ENCODE results near the gene CTAG1A. TPM values are rescaled to one million over a fixed set of nuclear protein-coding genes. Genes with fewer than 3 reads are reported as not detected.
A peak's percentile ranks its signal among the peaks of the same experiment; 100 is the strongest.
"Not testable (repeated sequence)": the region's sequence is repeated elsewhere in the genome, so short reads cannot be mapped to it uniquely, and the experiment has no call there.

The CTAG1A gene
- not detected for total RNA-seq

DNA sequence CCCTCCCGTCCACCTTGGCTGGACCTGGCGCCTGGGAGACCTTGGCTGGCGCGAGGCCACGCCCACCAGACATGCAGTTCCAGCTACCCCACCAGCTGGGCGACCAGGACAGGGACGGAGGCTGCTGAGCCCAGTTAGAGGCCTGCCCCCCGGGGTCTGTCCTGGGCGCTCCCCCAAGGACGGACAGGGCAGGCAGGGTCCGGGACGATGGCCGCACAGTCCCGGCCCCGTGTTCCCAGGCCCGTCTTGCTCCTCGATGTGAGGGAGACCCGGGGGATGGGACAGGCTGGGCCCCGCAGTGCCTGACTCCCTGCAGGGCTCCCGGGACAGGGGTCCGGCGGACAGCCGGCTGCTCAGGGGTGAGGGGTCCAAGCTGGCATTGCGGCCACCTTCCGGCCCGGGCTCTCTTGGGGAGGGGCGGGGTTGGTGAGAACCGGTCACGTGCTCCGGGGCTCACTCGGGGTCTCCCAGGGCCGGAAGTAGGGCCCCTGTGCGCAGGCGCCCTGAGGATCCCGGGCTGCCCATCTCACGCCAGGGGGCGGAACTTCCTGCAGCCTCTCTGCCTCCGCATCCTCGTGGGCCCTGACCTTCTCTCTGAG is at the start of gene CTAG1A:
Gene CTAG1A, plus strand, starts transcription at position 549 of the 599 bp plus-strand sequence. CDS start 74 bp downstream, outside the sequence.
- H3K4me1 Mint-ChIP-seq; intact Hi-C loops (cut with DNase I, micrococcal nuclease); POLR2A ChIA-PET: not testable (repeated sequence)

DNA sequence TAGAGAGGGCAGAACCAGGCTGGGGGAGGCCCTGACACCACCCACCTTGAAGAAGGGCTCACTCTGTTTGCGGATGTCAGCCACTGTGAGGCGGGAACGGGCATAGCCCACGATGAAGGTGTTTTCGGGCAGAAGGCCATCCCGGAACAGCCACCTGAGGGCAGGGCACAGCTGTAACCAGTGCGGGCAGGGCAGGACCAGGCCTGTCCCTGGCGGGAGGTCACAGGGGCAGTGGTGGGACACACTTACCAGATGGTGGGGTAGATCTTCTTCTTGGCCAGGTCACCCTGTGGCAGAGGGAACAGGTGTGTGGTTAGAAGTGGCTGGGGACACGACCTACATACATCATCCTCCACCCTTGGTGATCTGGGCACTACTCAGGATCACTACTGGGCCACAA is 49.0 kb upstream of the CTAG1A start:
- POLR2A ChIA-PET: no interaction called here

More for the DNA sequence above, at the start of gene CTAG1A:
- ATAC-seq; H3K36me3 Mint-ChIP-seq (ENCODE audit: low read depth); CTCF ChIA-PET; H3K9me3 Mint-ChIP-seq (ENCODE audit: low read depth); DNase-seq; H3K27ac Mint-ChIP-seq; H3K27me3 Mint-ChIP-seq; H3K4me3 Mint-ChIP-seq: not testable (repeated sequence)

DNA sequence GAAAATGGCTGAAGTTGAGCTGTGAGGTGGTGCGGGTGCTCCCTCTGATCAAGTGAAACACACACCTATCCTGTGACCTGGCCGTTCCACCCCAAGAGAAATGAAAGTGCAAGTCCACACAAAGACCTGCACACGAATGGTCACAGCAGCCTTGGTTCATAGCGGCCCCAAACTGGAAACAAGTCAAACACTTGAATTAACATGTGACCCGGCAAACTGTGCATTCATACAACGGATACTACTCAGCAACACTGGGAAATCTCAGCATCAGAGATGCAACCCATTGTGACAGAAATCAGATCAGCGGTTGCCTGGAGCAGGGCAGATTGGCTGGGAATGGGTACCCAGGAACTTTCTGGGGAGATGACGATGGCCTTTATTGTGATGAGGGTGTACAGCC is 45.9 kb upstream of the CTAG1A start:
- no peaks in the 10 kb centered on the region for H3K27me3 Mint-ChIP-seq
- H3K27ac Mint-ChIP-seq: no peak overlapping the region
- ChIA-PET POLR2A (no interaction called here), CTCF (no interaction called here)
- ATAC-seq: no peak
- DNase-seq: no peak
- H3K36me3 Mint-ChIP-seq (ENCODE audit: low read depth): peaks cover 13% of the 10 kb centered on the region
- no peaks in the 10 kb centered on the region for H3K9me3 Mint-ChIP-seq (ENCODE audit: low read depth)
- H3K4me3 Mint-ChIP-seq: no peak overlapping the region
- intact Hi-C loops (cut with DNase I, micrococcal nuclease): no loop called here
- H3K4me1 Mint-ChIP-seq: peaks cover 27% of the 10 kb centered on the region

More for the DNA sequence above, 49.0 kb upstream of the CTAG1A start:
- ATAC-seq (no peak), DNase-seq (no peak)
- Mint-ChIP-seq H3K27me3 (no peaks in the 10 kb centered on the region), H3K4me1 (peaks cover 13% of the 10 kb centered on the region), H3K36me3 (ENCODE audit: low read depth) (peaks cover 11% of the 10 kb centered on the region), H3K9me3 (ENCODE audit: low read depth) (no peaks in the 10 kb centered on the region), H3K27ac (no peak overlapping the region), H3K4me3 (no peak overlapping the region)
- CTCF ChIA-PET: interaction anchor here (0.8 kb wide), 1 partner anchor 128 kb away, joined by 3 read pairs; no protein-coding TSS in a partner anchor
- intact Hi-C loops (cut with DNase I, micrococcal nuclease): no loop called here

DNA sequence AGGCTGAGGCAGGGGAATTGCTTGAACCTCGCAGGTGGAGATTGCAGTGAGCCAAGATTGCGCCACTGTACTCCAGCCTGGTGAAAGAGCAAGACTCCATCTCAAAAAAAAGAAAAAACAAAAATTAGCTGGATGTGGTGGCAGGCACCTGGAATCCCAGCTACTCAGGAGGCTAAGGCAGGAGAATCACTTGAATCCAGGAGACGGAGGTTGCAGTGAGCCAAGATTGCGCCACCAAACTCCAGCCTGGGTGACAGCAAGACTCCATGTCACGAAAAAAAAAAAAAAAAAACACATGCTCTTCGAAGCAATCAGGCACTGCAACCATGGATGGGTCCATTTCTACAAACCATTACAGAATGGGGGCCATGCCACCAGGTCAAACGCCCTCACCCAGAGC is 44.6 kb upstream of the CTAG1A start:
- intact Hi-C loops (cut with DNase I, micrococcal nuclease); H3K27me3 Mint-ChIP-seq; H3K27ac Mint-ChIP-seq; H3K4me3 Mint-ChIP-seq; CTCF ChIA-PET; H3K9me3 Mint-ChIP-seq (ENCODE audit: low read depth); ATAC-seq; DNase-seq: not testable (repeated sequence)
- H3K4me1 Mint-ChIP-seq: peaks cover 32% of the 10 kb centered on the region
- peaks cover 14% of the 10 kb centered on the region for H3K36me3 Mint-ChIP-seq (ENCODE audit: low read depth)
- POLR2A ChIA-PET: interaction anchor here (0.6 kb wide), 1 partner anchor 165 kb away, joined by 5 read pairs; no protein-coding TSS in a partner anchor

DNA sequence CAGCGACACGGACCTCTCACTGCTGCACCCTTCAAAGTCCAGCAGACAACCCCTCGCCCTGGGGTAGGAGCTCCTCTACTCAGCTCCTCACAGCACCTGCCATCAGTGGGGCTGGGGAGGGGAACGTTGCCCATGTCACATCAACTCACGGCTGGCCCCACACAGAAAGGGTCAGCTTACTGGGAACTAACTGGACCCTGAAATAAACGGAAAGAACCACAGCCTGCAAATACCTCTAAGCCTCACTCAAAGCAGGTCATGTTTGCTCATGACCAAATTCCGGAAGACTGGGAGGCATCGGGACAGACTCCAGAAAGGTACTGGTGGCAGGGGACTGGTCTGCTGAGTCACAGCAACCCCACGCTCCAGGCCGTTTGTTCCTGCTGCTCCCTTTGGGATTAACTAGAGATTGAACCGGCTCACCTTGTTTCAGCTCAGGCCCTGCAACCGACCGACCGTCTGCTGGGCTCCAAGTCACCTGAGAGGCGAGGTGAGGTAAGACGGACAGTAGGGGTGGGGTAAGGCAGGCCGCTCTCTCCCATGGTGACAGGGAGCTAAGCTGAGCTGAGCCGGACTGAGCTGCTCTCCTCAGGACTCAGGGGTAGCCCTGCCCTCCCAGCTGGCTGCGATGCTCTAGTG is 43.9 kb upstream of the CTAG1A start:
- DNase-seq: no peak
- ChIA-PET CTCF (interaction anchor here (0.7 kb wide), 1 partner anchor 567 kb away, joined by 3 read pairs; no protein-coding TSS in a partner anchor), POLR2A (no interaction called here)
- ATAC-seq: no peak
- Mint-ChIP-seq H3K27me3 (no peaks in the 10 kb centered on the region), H3K27ac (no peak overlapping the region), H3K36me3 (ENCODE audit: low read depth) (peaks cover 15% of the 10 kb centered on the region), H3K4me1 (peaks cover 36% of the 10 kb centered on the region), H3K9me3 (ENCODE audit: low read depth) (no peaks in the 10 kb centered on the region), H3K4me3 (no peak overlapping the region)
- intact Hi-C loops (cut with DNase I, micrococcal nuclease): no loop called here

DNA sequence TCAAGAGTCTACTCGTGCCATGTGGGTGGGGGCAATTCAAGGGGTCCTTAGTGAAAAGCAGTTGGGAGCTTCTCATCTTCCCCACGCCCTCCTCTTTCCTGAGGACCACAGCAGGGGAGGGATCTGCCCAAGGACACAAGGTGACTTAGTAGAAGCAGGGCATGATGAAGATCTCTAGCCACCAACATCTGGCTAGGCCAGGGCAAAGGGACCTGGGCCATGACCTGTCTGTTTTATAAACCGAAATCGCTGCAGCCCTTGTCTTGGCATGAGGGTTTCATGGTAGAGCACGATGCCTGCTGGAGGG is 43.4 kb upstream of the CTAG1A start:
- Mint-ChIP-seq H3K36me3 (ENCODE audit: low read depth) (peaks cover 18% of the 10 kb centered on the region), H3K9me3 (ENCODE audit: low read depth) (no peaks in the 10 kb centered on the region), H3K27me3 (no peaks in the 10 kb centered on the region), H3K4me3 (no peak overlapping the region), H3K27ac (peak overlapping the region; percentile 95), H3K4me1 (peaks cover 39% of the 10 kb centered on the region)
- DNase-seq (no peak), ATAC-seq (no peak)
- intact Hi-C loops (cut with DNase I, micrococcal nuclease): no loop called here
- POLR2A ChIA-PET: no interaction called here
- CTCF ChIA-PET: interaction anchor here (0.7 to 0.8 kb wide), 2 partner anchors 207 to 567 kb away, joined by 3 read pairs; no protein-coding TSS in a partner anchor

DNA sequence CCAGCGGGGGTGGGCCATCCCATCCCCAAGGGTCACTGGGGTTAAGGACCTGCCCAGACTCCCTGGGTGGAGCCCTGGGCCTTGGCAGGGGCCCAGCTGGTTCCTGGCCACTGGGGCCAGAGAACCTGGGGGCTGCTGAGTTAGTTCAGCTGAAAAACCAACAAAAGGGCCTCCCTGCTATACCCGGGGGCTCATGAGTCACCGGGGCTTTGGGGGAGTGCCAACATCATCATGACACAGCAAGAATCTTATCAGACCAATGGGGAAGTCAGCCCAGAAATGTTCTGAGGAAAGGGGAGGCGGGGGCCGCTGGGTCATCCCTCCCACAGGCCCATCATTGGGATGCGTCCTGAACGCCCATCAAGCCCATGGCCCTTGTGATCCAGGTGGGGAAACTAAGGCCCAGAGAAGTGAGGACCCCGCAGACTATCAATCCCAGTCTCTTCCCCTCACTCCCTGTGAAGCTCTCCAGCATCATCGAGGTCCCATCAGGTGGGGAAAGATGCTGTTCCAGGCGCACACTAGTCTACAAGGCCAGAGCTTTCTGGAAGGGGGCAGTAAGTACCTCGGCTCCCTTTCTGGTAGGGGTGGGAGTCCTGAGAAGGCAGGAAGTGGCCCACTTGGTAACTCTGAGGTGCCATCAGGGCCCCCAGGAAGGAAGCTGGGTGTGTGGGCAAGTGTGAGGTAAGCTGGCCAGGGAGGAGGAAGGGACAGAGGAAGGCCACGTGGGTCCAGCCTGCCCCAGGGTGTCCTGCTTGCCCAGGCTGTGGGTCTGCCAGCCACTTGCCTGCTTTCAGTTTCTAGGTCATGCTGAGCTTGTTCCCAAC is 42.8 kb upstream of the CTAG1A start:
- POLR2A ChIA-PET: interaction anchor here (0.6 kb wide), 1 partner anchor 14 kb away, joined by 4 read pairs; no protein-coding TSS in a partner anchor
- ATAC-seq: no peak

DNA sequence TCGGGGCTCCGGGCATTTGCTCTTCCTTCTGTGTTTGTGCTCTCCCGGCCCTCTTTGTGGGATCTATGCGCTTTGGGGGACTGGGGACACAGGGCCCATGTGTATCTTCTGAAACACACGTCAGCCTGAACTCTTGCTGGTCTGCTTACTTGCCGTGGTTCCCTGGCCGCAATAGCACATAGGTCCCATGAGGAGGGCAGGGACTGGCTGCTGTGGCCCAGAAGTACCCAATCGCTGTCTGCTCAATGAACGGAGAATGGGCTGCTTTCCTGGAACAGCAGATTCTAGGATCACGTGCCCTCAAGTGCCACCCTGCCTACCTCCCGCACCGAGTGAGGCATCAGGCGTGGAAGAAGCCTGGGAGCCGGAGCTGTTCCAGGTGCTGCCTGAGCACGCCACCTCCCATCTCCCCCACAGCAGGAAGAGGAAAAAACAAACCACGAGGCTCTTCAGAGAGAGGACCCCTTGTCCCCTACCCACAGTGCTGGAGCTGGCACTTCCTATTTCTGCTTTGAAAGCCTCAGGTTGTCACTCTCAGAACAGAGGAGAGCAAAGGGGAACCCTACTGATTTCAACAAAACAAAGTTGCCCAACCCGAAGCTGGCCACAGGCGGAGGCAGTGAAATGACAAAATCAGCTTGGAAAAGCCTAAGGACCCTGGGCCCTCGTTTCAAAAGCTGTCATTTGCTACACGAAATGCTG is 42.1 kb upstream of the CTAG1A start:
- ChIA-PET POLR2A (interaction anchor here (0.6 kb wide), 1 partner anchor 13 kb away, joined by 4 read pairs; no protein-coding TSS in a partner anchor), CTCF (interaction anchor here (0.7 to 1.0 kb wide), 2 partner anchors 16 to 428 kb away, joined by 3 to 4 read pairs; no protein-coding TSS in a partner anchor)
- ATAC-seq: peak; percentile 16
- peak; percentile 46 for DNase-seq
- H3K27me3 Mint-ChIP-seq: no peaks in the 10 kb centered on the region
- peak overlapping the region; percentile 76 for H3K4me3 Mint-ChIP-seq
- no peaks in the 10 kb centered on the region for H3K9me3 Mint-ChIP-seq (ENCODE audit: low read depth)
- intact Hi-C loops (cut with DNase I, micrococcal nuclease): no loop called here
- peaks cover 37% of the 10 kb centered on the region for H3K4me1 Mint-ChIP-seq
- peak overlapping the region; percentile 95 for H3K27ac Mint-ChIP-seq
- H3K36me3 Mint-ChIP-seq (ENCODE audit: low read depth): peaks cover 20% of the 10 kb centered on the region

More for the DNA sequence above, 42.8 kb upstream of the CTAG1A start:
- peaks cover 18% of the 10 kb centered on the region for H3K36me3 Mint-ChIP-seq (ENCODE audit: low read depth)
- H3K27ac Mint-ChIP-seq: peak overlapping the region; percentile 95
- DNase-seq: peak; percentile 60
- no peaks in the 10 kb centered on the region for H3K27me3 Mint-ChIP-seq
- intact Hi-C loops (cut with DNase I, micrococcal nuclease): no loop called here
- peaks cover 39% of the 10 kb centered on the region for H3K4me1 Mint-ChIP-seq
- CTCF ChIA-PET: interaction anchor here (0.8 to 1.0 kb wide), 2 partner anchors 15 to 206 kb away, joined by 3 to 4 read pairs; no protein-coding TSS in a partner anchor
- peak overlapping the region; percentile 76 for H3K4me3 Mint-ChIP-seq
- no peaks in the 10 kb centered on the region for H3K9me3 Mint-ChIP-seq (ENCODE audit: low read depth)

DNA sequence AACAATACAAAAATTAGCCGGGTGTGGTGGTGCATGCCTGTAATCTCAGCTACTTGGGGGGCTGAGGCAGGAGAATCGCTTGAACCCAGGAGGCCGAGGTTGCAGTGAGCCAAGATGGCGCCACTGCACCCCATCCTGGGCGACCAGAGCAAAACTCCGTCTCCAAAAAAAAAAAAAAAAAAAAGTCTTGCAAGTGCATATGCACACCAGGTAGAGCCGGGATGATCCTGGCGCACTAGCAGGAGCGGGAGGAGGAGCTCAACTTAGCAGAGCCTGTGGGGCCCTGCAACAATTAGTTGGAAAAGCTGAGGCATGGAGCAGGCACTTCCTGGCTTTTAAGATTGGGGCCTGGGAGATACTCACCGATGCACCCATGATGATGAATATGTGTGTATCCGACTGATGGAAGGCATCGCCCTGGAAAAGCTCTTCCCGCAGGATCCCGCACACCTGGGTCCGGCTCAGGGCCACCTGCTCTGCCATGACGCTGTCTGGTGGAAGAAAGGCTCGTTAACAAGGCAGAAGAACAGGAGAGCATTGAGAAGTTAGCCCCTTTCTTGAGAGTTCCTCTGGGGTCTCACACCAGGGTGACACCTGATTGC is 39.2 kb upstream of the CTAG1A start:
- ChIA-PET CTCF (no interaction called here), POLR2A (no interaction called here)
- ATAC-seq: no peak
- peaks cover 43% of the 10 kb centered on the region for H3K4me1 Mint-ChIP-seq
- H3K27ac Mint-ChIP-seq: no peak overlapping the region
- no peak for DNase-seq
- H3K4me3 Mint-ChIP-seq: peak overlapping the region; percentile 99
- H3K27me3 Mint-ChIP-seq: no peaks in the 10 kb centered on the region
- intact Hi-C loops (cut with DNase I, micrococcal nuclease): loop anchor here in 1 of 2 experiments (2.0 kb wide), 1 partner anchor 29 kb away; the partner anchor contains the start of gene FAM3A
- H3K36me3 Mint-ChIP-seq (ENCODE audit: low read depth): peaks cover 25% of the 10 kb centered on the region
- no peaks in the 10 kb centered on the region for H3K9me3 Mint-ChIP-seq (ENCODE audit: low read depth)

DNA sequence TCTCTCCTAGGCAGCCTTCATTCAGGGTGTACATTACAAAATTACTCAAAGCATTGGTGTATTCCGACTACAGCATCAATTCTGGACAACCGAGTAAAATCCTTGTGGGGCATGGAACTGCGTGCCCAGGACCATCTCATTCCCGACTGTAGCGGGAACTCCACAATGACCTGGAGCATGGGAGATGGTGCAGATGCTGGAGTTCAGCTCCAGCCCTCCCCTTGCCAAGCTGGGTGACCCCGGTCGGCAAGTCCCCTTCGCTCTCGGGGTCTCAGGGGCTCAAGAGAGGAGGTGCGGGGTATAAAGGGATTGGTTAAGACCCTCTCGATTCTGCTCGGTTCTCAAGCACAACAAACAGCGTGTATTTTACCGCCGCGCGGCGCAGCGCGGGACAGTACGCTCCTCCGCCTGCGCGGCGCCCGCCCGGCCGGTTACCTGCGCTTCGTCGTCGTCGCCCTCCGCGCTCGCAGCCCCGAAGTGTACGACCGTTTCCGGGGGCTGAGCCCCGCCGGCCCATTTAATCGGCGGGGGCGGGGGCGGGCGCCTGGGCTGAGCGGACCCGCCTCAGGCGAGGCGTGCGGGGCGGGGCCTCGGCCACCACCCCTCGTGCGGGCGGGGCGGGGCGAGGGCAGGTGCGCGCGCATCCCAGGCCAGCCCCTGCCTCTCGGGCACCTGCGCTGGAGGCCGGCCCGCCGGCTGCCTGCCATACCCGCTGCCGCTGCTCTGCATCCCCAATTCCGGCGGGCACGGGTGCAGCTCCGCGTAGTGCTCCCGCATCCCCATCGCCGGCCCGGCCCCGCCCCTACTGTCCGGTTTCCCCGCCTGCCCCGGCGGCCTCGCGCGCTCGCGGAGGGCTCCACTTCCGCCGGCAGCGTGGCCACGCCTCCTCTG is 38.3 kb upstream of the CTAG1A start, which contains the start of gene G6PD:
Gene G6PD, minus strand, starts transcription at position 493 of the 891 bp plus-strand sequence. CDS start 691 bp downstream, outside the sequence.
- Mint-ChIP-seq H3K27me3 (no peaks in the 10 kb centered on the region), H3K4me1 (peaks cover 43% of the 10 kb centered on the region), H3K27ac (peak within 1 kb of the TSS; percentile 97), H3K9me3 (ENCODE audit: low read depth) (no peaks in the 10 kb centered on the region), H3K36me3 (ENCODE audit: low read depth) (peaks cover 25% of the 10 kb centered on the region), H3K4me3 (peak within 1 kb of the TSS; percentile 99)
- ATAC-seq: peak; percentile 70
- intact Hi-C loops (cut with DNase I, micrococcal nuclease): loop anchor here (1.0 to 2.0 kb wide), 11 partner anchors 30 to 822 kb away; partner anchors contain the start of genes FAM3A (in 2 of the 2), ABCD1 (in 1 of the 2), BCAP31 (in 1 of the 2) and DKC1 (in 1 of the 2)
- CTCF ChIA-PET: interaction anchor here (1.1 kb wide), 1 partner anchor 149 kb away, joined by 5 read pairs; no protein-coding TSS in a partner anchor
- POLR2A ChIA-PET: interaction anchor here (1.1 kb wide), 1 partner anchor 29 kb away, joined by 4 read pairs; no protein-coding TSS in a partner anchor
- peak; percentile 87 for DNase-seq

All from activated CD4-positive, alpha-beta T cell treated with anti-CD3 and anti-CD28 coated beads for 36 hours (primary cell).